GM10248 (cell line): ENCODE data around the gene AGER.
"Not testable (repeated sequence)": the region's sequence is repeated elsewhere in the genome, so short reads cannot be mapped to it uniquely, and the experiment has no call there.

Source experiments
- CTCF ChIA-PET: fragments of 300-600 bp; sonication (Branson Sonifier 250); formaldehyde crosslinking; extraction: SDS; loops from one replicate; lab custom pipeline; 2021; ENCODE audit warnings: antibody characterized with exemption; lab: Yijun Ruan, JAX
- POLR2A ChIA-PET: fragments of 350-650 bp; sonication (Branson Sonifier 250); formaldehyde crosslinking; extraction: SDS; loops from one replicate; lab custom pipeline; 2020; ENCODE audit warnings: antibody characterized with exemption; lab: Yijun Ruan, JAX
- DNase-seq: peaks from one replicate; pipeline ENCODE4 v3.0.0; 2012; ENCODE audit errors: extremely low spot score
- CTCF ChIP-seq: IDR thresholded peaks from 2 replicates; pipeline ENCODE4 v1.5.1; 2012; ENCODE audit warnings: mild to moderate bottlenecking, low read depth; ENCODE audit errors: extremely low read depth, missing control alignments, control extremely low read depth

AGER gene

GRCh38 chr6:32213649-32214048, 29.6 kb upstream of the AGER start:
- DNase-seq: no peak
- TF ChIP-seq CTCF: no peak
- POLR2A ChIA-PET: no interaction called here
- CTCF ChIA-PET: interaction anchor here (1.0 kb wide), 1 partner anchor 13 kb away, joined by 3 read pairs; no protein-coding TSS in a partner anchor

- DNase-seq: no peak
- CTCF ChIA-PET: interaction anchor here (1.5 kb wide), 1 partner anchor 43 kb away, joined by 4 read pairs; no protein-coding TSS in a partner anchor
- no peak for TF ChIP-seq CTCF
- POLR2A ChIA-PET: no interaction called here
These were observed 28.2 kb upstream of the AGER start for GRCh38 chr6:32212076-32212760.

GRCh38 chr6:32211432-32211831, 27.4 kb upstream of the AGER start:
- POLR2A ChIA-PET, DNase-seq: not testable (repeated sequence)
- CTCF ChIA-PET: interaction anchor here (1.5 kb wide), 1 partner anchor 44 kb away, joined by 4 read pairs; no protein-coding TSS in a partner anchor

- ChIA-PET POLR2A (no interaction called here), CTCF (no interaction called here)
- TF ChIP-seq CTCF: no peak
- DNase-seq: no peak
These were observed 26.1 kb upstream of the AGER start for GRCh38 chr6:32210191-32210601.

GRCh38 chr6:32208996-32209395, 24.9 kb upstream of the AGER start:
- TF ChIP-seq CTCF: no peak
- ChIA-PET POLR2A (no interaction called here), CTCF (interaction anchor here (1.0 kb wide), 1 partner anchor 37 kb away, joined by 3 read pairs; no protein-coding TSS in a partner anchor)
- no peak for DNase-seq

GRCh38 chr6:32204268-32204715, 20.2 kb upstream of the AGER start:
- CTCF ChIA-PET: interaction anchor here (0.8 to 2.4 kb wide), 3 partner anchors 9 to 157 kb away, joined by 3 to 11 read pairs (median 3); no protein-coding TSS in a partner anchor
- POLR2A ChIA-PET: no interaction called here
- DNase-seq: no peak
- no peak for TF ChIP-seq CTCF
